ENCODE data around the gene KATNIP. TPM values are rescaled to one million over a fixed set of nuclear protein-coding genes. Genes with fewer than 3 reads are reported as not detected.

The KATNIP gene
- total RNA-seq, 1 experiment from 2014 or later: 23.0 TPM

- no peaks in the 10 kb centered on the region for H3K36me3 Mint-ChIP-seq
- H3K27me3 Mint-ChIP-seq (ENCODE audit: low read depth): no peaks in the 10 kb centered on the region
- H3K27ac Mint-ChIP-seq: peak overlapping the region; percentile 63; the same call in 1 of the 2 replicates
- H3K9me3 Mint-ChIP-seq: no peaks in the 10 kb centered on the region
- no peak overlapping the region for H3K4me3 Mint-ChIP-seq
- TF ChIP-seq ZNF219 (CRISPR knock-in tag; IDR thresholded peaks at IDR 0.05; ENCODE audit: borderline replicate concordance): no peak
- TF ChIP-seq ZNF232 (CRISPR knock-in tag; IDR thresholded peaks at IDR 0.05): no peak
- no peak for TF ChIP-seq CTCF (IDR thresholded peaks at IDR 0.05)
- no peak for TF ChIP-seq TEAD4 (CRISPR knock-in tag; IDR thresholded peaks at IDR 0.05)
- ATAC-seq: no peak
- peaks cover 42% of the 10 kb centered on the region for H3K4me1 Mint-ChIP-seq
- no peak for DNase-seq (ENCODE audit: low spot score)
- ChIA-PET POLR2A (no interaction called here), CTCF (no interaction called here)
Measured at GRCh38 chr16:27599606-27600005, 49.7 kb downstream of the KATNIP start.

Other genes starting within 250 kb of the KATNIP start
- 22.2 to 28.7 TPM (median 22.4 TPM) in 3 replicates for gene IL4R, start 236.2 kb upstream of the KATNIP start, total RNA-seq (2021)
- gene IL21R, start 148.0 kb upstream of the KATNIP start, total RNA-seq (2021): 0.27 to 0.70 TPM (median 0.32 TPM) in 3 replicates
- 116 to 146 TPM (median 118 TPM) in 3 replicates for gene GTF3C1, start 231 bp upstream of the KATNIP start, total RNA-seq (2021)